Ishikawa (cell line): ENCODE data around the gene FXYD5.

ENCODE experiments used
- CEBPB ChIP-seq: IDR thresholded peaks from 2 replicates; pipeline ENCODE4 v1.6.1; 2012
- CREB1 ChIP-seq: IDR thresholded peaks from 2 replicates; pipeline ENCODE4 v1.6.1; 2012; ENCODE audit warnings: low read depth
- EGR1 ChIP-seq: IDR thresholded peaks from 2 replicates; pipeline ENCODE4 v1.6.1; 2012
- EP300 ChIP-seq: IDR thresholded peaks from 2 replicates; pipeline ENCODE4 v1.6.1; 2012; ENCODE audit warnings: borderline replicate concordance
- FOXM1 ChIP-seq: IDR thresholded peaks from 2 replicates; pipeline ENCODE4 v1.6.1; 2012; ENCODE audit warnings: low read depth, borderline replicate concordance
- MAX ChIP-seq: IDR thresholded peaks from 2 replicates; pipeline ENCODE4 v1.6.1; 2012
- NFIC ChIP-seq: IDR thresholded peaks from 2 replicates; pipeline ENCODE4 v1.6.1; 2012
- RAD21 ChIP-seq: IDR thresholded peaks from 2 replicates; pipeline ENCODE4 v1.6.1; 2012; ENCODE audit warnings: low read depth
- REST ChIP-seq: IDR thresholded peaks from 2 replicates; pipeline ENCODE4 v1.6.1; 2012; ENCODE audit warnings: low read depth, mild to moderate bottlenecking
- TAF1 ChIP-seq: IDR thresholded peaks from 2 replicates; pipeline ENCODE4 v1.6.1; 2012; ENCODE audit warnings: low read depth, mild to moderate bottlenecking
- TCF12 ChIP-seq: IDR thresholded peaks from 2 replicates; pipeline ENCODE4 v1.6.1; 2012; ENCODE audit warnings: low read depth
- TEAD4 ChIP-seq: IDR thresholded peaks from 2 replicates; pipeline ENCODE4 v1.6.1; 2012
- USF1 ChIP-seq: IDR thresholded peaks from 2 replicates; pipeline ENCODE4 v1.6.1; 2012
- YY1 ChIP-seq: IDR thresholded peaks from 2 replicates; pipeline ENCODE4 v1.6.1; 2012; ENCODE audit warnings: low read depth
- ZBTB7A ChIP-seq: IDR thresholded peaks from 2 replicates; pipeline ENCODE4 v1.6.1; 2012; ENCODE audit warnings: low read depth

The FXYD5 gene

GRCh38 chr19:35118268-35119020, 36.1 kb upstream of the FXYD5 start:
- no peak for TF ChIP-seq ZBTB7A
- TF ChIP-seq CEBPB = no peak
- TF ChIP-seq CREB1 = no peak
- no peak for TF ChIP-seq RAD21
- no peak for TF ChIP-seq MAX
- no peak for TF ChIP-seq EGR1

- TF ChIP-seq REST = no peak
Measured at GRCh38 chr19:35119091-35119490, 35.4 kb upstream of the FXYD5 start.

GRCh38 chr19:35119578-35120155, 34.9 kb upstream of the FXYD5 start:
- no peak for TF ChIP-seq EP300
- TF ChIP-seq MAX = no peak
- TF ChIP-seq REST = no peak
- no peak for TF ChIP-seq CEBPB
- TF ChIP-seq TCF12 = no peak
- TF ChIP-seq CREB1 = no peak
- no peak for TF ChIP-seq TAF1
- TF ChIP-seq FOXM1 = no peak
- TF ChIP-seq USF1 = no peak

GRCh38 chr19:35120492-35120891, 34.0 kb upstream of the FXYD5 start:
- TF ChIP-seq MAX = peak; percentile 40; the same call in 1 of the 2 replicates
- TF ChIP-seq USF1 = peak; percentile 25; the same call in 1 of the 2 replicates
- no peak for TF ChIP-seq FOXM1
- no peak for TF ChIP-seq TCF12

GRCh38 chr19:35120898-35121297, 33.6 kb upstream of the FXYD5 start:
- no peak for TF ChIP-seq ZBTB7A
- TF ChIP-seq NFIC = no peak
- no peak for TF ChIP-seq RAD21
- no peak for TF ChIP-seq USF1
- no peak for TF ChIP-seq TEAD4
- TF ChIP-seq CEBPB = no peak
- TF ChIP-seq YY1 = no peak
- no peak for TF ChIP-seq MAX
- TF ChIP-seq CREB1 = no peak
- no peak for TF ChIP-seq FOXM1
